G401 (cell line): ENCODE data around the gene NCDN. TPM values are rescaled to one million over a fixed set of nuclear protein-coding genes. Genes with fewer than 3 reads are reported as not detected.
"Not testable (repeated sequence)": the region's sequence is repeated elsewhere in the genome, so short reads cannot be mapped to it uniquely, and the experiment has no call there.

Experiments used
- DNase-seq: peaks from one replicate; pipeline ENCODE4 v3.0.0-alpha.2; 2015; ENCODE audit warnings: low spot score
- in situ Hi-C: cut with HindIII; loops from 2 replicates; pipeline ENCODE4 v1.10.0; 2016; ENCODE audit warnings: low sequenced_read_pairs, mixed read lengths
- total RNA-seq: library from RNA; depleted of rRNA; stranded (reverse); fragments of >200 nt; shearing (Covaris generic); gene quantifications from 2 replicates; pipeline ENCODE4 v1.2.3, GENCODE V29; 2014

The NCDN gene
- total RNA-seq, 1 experiment from 2014 or later, result 19.2 TPM

DNA sequence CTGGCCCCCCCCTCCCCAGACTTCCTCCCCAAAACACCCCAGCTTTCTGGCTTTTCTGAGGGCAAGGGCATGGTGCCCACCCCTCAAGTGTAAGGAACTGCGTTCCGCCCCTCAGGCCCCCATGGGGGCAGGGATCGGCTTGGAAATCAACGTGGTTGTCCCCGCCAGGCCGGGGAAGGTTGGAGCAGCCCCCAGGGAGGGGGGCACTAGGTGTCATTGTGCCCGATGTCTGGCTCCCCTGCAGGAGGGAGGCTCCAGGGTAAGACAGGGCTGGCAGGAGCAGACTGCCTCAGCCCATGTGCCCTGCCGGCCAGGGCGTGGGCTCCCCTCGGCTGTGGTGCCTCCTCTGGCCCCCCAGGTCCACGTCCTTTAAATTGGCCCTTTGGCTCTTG is 8.1 kb downstream of the NCDN start:
- DNase-seq, result no peak
- in situ Hi-C loops, result loop anchor here (10.0 kb wide), 2 partner anchors 121 to 159 kb away; no protein-coding TSS in a partner anchor

DNA sequence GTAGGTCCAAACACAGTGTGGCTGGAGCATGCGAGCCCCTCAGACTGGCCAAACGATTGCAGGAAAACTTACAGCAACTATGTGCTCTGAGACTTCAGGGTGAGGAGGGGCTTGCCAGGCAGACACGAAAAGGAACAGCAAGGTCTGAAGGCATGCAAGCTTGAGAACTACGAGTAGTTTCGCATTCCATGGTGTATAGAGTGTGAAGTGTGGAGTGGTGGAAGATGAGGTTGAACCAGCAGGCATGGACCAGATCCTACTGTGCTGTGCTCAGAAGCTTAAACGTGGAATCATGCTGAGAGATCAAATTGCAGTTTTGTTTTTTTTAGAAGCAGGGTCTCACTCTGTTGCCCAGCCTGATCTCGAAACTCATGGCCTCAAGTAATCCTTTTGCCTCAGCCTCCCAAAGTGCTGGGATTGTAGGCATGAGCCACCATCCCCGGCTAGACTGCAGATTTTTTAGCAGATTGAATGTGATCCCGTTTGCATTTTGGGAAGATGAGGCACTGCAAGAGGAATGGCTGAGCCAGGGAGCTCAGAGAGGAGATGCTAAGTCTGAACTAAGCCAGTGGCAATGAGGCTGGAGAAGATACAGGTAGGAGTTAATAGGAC is 10.5 kb downstream of the NCDN start:
- DNase-seq, result no peak
- in situ Hi-C loops, result loop anchor here (10.0 kb wide), 2 partner anchors 123 to 157 kb away; no protein-coding TSS in a partner anchor

DNA sequence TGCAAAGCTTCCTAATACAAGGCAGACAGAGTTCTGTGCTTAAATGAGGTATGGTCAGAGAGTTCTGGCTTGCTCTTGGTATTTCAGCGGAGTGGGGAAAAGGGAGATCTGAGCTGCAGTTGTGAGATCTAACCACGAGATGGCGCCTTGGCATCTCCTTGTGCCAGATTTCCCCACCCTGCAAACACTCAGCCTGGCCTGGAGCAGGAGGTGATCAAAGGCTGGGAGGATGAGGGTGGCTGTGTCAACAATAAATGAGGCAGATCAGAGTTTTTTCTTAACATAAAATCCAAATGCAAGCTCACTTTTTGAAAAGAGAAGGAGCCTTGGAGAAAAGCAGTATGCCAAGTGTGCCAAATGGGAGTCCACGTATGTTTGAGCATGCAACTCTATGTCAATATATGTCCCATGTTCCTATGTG is 11.4 kb downstream of the NCDN start:
- in situ Hi-C loops, result loop anchor here (10.0 kb wide), 2 partner anchors 124 to 156 kb away; no protein-coding TSS in a partner anchor
- peak; percentile 83 for DNase-seq

DNA sequence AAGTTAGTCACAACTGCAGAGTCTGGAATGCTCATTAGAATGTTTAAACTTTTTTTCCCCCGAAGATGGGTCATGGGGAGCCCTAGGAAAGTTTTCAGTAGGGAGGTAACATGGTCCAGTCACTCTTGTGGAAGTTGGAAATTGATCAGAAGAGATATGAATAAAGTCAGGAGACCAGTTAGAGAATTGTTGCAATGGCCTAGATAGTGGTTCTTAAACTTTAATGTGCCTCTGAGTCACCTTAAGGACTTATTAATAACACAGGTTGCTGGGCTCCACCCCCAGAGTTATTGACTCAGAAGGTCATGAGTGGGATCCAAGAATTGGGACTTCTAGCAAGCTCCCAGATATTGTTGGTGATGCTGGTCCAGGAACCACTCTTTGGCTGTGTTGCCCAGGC is 12.3 kb downstream of the NCDN start:
- in situ Hi-C loops, result loop anchor here (10.0 kb wide), 2 partner anchors 125 to 155 kb away; no protein-coding TSS in a partner anchor
- no peak for DNase-seq

DNA sequence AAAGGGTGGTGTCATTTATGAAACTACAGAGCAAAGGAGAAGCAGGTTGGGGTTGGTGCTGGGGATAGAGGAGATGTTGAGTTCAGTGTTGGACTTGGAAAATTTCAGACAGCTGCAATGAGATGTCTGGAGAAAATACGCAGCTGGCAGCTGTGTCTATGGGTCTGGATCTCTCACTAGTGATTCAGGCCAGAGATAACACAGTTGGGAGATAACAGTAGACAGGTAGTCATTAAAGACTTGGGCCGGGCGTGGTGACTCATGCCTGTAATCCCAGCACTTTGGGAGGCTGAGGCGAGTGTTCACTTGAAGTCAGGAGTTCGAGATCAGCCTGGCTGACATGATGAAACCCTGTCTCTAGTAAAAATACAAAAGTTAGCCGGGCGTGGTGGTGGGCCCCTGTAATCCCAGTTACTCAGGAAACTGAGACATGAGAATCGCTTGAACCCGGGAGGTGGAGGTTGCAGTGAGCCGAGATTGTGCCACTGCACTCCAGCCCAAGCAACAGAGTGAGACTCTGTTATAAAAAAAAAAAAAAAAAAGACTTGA is 13.1 kb downstream of the NCDN start:
- in situ Hi-C loops, result no loop called here
- no peak for DNase-seq

DNA sequence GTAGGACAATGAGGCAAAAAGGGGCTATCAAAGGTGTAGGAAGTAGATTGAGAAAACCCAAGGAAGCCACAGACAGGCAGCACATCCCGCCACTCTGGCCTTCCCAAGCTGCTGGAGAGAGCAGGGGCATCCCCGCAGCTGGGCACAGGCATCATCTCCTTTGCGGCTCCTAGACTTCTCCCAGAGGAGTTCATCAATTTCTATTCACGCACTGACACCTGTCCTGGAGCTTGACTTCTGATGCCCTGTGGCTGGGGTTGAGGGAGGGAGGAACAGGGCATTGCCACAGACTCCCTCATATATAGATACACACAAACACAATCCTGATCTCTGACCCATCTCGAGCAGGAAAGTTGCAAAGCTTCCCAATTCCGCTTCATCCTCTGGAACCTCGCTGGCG is 13.7 kb downstream of the NCDN start:
- in situ Hi-C loops, result no loop called here
- DNase-seq, result no peak

DNA sequence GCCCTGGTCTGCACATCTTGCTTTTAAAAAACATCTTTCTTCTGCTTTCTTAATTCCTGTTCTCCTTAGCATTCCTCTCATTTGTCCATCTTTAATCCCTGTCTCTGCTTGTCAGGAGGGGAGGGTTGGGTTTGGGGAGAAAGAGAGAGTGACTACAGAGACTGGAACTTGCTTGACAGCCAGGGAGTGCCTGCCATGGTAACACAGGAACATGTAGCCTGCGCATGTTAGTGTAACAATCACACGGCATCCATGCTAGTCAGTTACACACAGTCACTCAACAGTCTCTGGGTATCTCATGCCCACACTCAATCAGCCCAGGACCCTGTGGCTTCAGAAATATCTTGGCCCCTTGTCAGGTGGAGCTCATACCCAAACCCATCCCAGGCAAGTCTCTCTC is 14.7 kb downstream of the NCDN start:
- in situ Hi-C loops, result no loop called here
- no peak for DNase-seq

DNA sequence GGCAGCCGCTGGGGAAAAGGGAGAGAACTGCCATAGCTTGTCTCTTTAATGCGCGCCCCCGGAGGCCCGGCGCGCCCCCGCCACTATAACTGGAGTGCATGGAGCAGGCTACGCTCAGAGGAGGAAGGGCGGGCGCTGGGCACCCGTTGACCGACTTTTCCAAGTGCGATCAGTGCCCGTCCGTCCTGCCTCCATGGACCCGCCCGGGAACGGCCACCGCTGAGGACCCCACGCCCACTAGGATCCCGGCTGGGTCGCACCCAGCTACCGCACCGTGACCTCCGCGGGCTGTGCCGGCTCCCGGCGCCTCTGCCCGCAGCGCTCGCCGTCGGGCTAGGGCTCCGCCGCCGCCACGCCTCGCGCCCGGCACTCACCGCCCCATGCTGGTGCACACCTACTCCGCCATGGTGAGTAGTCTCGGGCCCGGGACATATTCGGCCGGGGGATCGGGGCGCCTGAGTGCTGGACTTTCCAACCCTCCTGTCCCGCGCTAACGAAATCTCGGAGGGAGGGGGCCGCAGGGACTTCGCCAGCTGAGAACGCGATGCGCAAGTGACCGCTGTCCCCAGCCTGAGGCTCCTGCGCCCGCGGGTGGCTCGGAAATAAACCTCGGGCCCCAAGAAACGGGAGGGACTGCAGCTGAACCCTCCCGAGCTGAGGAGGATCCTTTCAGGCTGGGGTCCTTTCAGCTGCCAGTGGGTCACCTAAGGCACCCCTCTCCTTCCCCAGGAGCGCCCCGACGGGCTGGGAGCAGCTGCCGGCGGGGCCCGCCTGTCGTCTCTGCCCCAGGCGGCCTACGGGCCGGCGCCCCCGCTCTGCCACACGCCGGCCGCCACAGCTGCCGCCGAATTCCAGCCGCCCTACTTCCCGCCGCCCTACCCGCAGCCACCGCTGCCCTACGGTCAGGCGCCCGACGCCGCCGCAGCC is 15.9 kb downstream of the NCDN start, which contains the start of gene TFAP2E:
Gene TFAP2E, plus strand, starts transcription at position 117 of the 927 bp plus-strand sequence. Its CDS starts 264 bp downstream, at position 381.
- peak; percentile 60 for DNase-seq
- in situ Hi-C loops, result no loop called here

DNA sequence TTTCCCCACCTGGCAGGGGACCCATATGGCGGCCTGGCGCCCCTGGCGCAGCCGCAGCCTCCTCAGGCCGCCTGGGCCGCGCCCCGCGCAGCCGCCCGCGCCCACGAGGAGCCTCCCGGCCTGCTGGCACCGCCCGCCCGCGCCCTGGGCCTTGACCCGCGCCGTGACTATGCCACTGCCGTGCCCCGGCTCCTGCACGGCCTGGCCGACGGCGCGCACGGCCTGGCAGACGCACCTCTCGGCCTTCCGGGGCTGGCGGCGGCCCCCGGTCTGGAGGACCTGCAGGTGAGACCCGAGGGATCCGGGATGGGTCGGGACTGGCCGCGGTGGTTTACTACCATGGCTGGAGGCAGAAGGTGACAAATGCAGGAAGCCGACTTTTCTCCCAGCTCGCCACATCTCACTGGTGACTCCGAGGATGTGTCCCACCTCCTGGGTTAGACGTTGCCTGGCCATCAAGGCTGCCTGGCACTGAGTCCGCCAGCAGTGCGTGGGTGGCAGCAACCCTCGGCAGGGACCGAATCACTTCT is 16.6 kb downstream of the NCDN start:
- in situ Hi-C loops, result no loop called here
- DNase-seq, result no peak

DNA sequence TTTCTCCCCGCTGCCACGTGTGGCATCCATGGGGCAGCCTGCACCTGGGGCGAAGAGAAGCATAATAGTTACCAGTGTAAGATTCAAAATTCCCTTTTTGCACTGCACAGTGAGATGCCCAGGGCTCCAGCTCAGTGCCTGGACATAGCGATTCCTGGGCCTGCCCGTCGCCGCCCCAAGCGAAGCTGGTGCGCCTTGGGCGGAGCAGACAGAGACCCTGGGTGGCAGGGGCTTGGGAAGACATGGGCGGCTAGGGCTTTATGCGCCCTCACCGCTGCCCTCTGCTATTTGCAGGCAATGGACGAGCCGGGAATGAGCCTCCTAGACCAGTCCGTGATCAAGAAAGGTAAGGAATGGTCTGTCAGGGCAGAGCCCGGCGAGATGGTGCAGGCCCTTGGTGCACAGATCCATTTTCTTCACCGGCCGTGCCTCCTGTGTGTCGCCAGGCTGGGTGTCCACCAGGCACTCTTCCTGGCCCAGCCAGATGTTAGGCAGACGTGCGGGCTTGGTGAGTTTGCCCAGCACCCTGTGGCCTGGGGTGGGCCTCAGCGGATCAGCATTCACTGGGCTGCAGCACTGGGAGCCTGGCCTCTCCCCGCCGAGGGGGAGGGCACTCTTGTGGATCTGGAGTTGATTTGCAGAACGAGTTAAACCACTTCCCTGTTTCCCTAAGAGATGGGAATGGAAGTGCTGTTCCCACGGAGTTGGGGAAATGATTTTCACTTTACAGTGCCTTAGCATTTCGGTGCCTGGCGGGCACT is 17.2 kb downstream of the NCDN start:
- in situ Hi-C loops, result no loop called here
- DNase-seq, result no peak

DNA sequence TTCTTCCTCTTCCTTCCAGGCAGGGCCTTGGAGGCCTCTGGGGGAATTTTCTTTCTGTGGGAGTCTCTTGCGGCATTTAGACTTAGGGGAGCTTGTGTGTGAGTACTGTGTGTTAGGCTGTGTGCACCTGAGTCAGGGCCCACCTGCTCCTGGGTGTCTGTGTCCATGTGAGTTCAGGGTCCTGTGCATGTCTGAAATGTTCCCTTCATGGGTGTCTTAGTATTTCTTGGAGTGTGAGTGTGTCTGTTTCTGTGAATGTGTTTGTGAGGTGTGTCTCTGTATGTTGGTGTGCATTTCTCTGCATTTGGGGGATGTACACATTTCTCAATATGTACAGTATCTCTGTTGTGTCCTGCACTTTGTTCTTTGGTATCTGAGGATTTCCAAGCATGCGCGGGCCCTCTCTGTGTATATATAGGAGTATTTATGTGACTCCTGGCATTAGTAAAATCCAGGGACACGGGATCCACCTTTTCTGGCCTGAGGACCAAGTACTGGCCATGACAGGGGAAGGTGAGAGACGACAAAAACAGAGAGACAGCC is 17.9 kb downstream of the NCDN start:
- DNase-seq, result no peak
- in situ Hi-C loops, result no loop called here

DNA sequence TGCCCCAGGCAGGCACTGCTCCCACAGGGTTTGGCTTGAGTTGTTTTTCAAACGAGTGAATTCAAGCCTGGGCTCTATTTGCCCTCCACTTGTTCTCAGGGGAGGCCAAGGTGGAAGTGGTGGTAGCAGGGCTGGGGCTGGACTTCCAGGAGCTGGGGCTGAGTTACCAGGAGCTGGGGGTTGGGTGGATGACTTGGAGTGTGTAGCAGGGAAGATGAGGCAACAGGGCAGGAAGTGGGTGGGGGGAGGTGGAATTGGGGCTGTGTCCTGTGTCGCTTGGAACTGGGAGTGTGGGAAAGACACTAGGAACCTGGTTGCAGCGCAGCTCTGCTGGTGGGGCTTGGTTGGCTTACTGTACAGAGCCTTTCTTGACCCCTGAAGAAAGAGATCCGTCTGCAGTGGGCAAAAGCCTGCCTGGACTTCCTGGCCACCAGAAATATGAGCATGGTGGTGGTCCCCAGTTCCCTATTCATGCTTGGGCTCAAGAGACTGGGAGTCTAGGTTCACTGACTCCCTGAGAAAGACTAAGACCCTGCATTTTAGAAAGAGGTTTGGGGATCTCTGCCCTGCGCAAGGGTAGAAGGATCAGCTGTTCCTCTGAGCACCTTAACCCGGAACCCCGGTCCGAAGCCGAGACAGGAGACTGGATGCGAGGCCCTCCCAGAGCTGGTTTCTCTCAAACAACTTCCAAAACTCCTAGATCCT is 18.6 kb downstream of the NCDN start:
- no peak for DNase-seq
- in situ Hi-C loops, result no loop called here

DNA sequence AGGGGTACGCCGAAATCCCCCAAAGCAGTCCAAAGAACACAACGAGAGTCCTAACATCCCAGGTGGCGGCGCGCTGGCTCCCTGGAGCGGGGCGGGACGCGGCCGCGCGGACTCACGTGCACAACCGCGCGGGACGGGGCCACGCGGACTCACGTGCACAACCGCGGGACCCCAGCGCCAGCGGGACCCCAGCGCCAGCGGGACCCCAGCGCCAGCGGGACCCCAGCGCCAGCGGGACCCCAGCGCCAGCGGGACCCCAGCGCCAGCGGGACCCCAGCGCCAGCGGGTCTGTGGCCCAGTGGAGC is 19.1 kb downstream of the NCDN start:
- in situ Hi-C loops, DNase-seq: not testable (repeated sequence)

DNA sequence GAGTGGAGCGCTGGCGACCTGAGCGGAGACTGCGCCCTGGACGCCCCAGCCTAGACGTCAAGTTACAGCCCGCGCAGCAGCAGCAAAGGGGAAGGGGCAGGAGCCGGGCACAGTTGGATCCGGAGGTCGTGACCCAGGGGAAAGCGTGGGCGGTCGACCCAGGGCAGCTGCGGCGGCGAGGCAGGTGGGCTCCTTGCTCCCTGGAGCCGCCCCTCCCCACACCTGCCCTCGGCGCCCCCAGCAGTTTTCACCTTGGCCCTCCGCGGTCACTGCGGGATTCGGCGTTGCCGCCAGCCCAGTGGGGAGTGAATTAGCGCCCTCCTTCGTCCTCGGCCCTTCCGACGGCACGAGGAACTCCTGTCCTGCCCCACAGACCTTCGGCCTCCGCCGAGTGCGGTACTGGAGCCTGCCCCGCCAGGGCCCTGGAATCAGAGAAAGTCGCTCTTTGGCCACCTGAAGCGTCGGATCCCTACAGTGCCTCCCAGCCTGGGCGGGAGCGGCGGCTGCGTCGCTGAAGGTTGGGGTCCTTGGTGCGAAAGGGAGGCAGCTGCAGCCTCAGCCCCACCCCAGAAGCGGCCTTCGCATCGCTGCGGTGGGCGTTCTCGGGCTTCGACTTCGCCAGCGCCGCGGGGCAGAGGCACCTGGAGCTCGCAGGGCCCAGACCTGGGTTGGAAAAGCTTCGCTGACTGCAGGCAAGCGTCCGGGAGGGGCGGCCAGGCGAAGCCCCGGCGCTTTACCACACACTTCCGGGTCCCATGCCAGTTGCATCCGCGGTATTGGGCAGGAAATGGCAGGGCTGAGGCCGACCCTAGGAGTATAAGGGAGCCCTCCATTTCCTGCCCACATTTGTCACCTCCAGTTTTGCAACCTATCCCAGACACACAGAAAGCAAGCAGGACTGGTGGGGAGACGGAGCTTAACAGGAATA is 19.7 kb downstream of the NCDN start:
- DNase-seq, result no peak
- in situ Hi-C loops, result no loop called here

DNA sequence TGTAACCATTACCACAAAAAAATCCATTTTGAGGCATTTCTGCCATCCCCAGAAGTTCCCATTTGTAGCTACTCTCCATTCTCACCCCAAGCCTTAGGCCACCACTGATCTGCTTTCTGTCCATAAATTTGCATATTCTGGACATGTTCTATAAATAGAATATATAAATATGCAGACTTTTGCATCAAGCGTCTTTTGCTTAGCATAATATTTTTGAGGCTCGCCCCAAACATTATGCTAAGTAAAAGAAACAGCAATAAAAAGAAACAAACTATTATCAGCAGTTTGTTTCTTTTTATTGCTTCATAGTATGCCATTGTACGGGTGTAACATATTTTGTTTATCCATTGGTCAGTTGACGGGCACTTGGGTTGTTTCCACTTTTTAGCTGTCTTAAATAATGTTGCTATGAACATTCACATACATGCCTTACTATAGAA is 23.4 kb downstream of the NCDN start:
- no peak for DNase-seq
- in situ Hi-C loops, result no loop called here

DNA sequence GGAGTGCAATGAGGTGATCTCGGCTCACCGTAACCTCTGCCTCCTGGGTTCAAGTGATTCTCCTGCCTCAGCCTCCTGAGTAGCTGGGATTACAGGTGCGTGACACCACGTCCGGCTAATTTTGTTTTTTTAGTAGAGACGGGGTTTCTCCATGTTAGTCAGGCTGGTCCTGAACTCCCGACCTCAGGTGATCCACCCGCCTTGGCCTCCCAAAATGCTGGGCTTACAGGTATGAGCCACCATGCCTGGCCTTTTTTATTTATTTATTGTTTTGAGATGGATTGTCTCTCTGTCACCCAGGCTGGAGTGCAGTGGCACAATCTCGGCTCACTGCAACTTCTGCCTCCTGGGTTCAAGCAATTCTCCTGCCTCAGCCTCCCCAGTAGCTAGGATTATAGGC is 24.0 kb downstream of the NCDN start:
- in situ Hi-C loops, DNase-seq: not testable (repeated sequence)

DNA sequence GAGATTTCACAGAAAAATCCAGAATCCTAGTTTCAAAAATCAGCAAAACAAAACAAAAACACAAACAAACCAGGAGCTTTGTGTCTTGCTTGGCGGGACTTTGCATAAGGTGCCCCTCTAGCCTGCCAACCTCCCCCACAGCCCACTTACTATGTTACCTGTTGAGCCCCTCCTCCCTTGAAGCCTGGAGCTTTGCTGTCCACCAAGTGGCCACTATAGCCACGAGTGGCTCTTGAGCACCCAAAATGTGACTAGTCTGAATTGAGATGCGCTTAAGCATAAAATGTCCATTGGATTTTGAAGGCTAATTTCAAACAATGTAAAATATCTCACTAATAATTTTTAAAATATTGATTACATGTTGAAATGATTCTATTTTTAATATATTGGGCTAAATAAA is 27.7 kb downstream of the NCDN start:
- in situ Hi-C loops, result no loop called here

More for the DNA sequence above, 27.7 kb downstream of the NCDN start:
- no peak for DNase-seq
